ENCODE data around the gene UVSSA. TPM values are rescaled to one million over a fixed set of nuclear protein-coding genes. Genes with fewer than 3 reads are reported as not detected.

The UVSSA gene
- polyA plus RNA-seq, 1 of the 3 experiments (the other 2 are of a cell fraction): 14.9 TPM

- peaks cover 40% of the 10 kb centered on the region for H3K79me2 ChIP-seq (ENCODE audit: insufficient read depth)
- POLR2A ChIA-PET: interaction anchor here (1.2 kb wide), 1 partner anchor 24 kb away, joined by 3 read pairs; no protein-coding TSS in a partner anchor
Measured at GRCh38 chr4:1331591-1332353, 15.2 kb upstream of the UVSSA start.

More at GRCh38 chr4:1331591-1332353, 15.2 kb upstream of the UVSSA start:
- Histone ChIP-seq H3K4me3 (ENCODE audit: low read depth in 2 of 2, low read length in 1 of 2) (no peak overlapping the region), H3K27ac (ENCODE audit: low read depth in 2 of 2, low read length in 1 of 2) (no peak overlapping the region; a peak in 1 of 4 replicates), H3F3A (replicated peaks; ENCODE audit: insufficient read depth) (no peaks in the 10 kb centered on the region), H2AFZ (ENCODE audit: low read depth) (no peak overlapping the region), H4K20me1 (ENCODE audit: insufficient read depth) (no peaks in the 10 kb centered on the region), H3K36me3 (replicated peaks in 1 of 2; ENCODE audit: control insufficient read depth in 1 of 2, insufficient read depth in 2 of 2, low read length in 1 of 2) (peaks cover 9 to 46% of the 10 kb centered on the region in 2 experiments), H3K9me3 (no peaks in the 10 kb centered on the region), H3K9ac (no peak overlapping the region), H3K4me2 (no peak overlapping the region), H3K4me1 (ENCODE audit: control insufficient read depth in 1 of 2, insufficient read depth in 2 of 2, low read depth in 1 of 2, low read length in 1 of 2) (no peaks in the 10 kb centered on the region), H3K9me2 (no peaks in the 10 kb centered on the region), H3K27me3 (ENCODE audit: insufficient read depth) (no peaks in the 10 kb centered on the region)
- WGBS (ENCODE audit: low lambda C conversion rate): 92% methylated on average over 18 of the region's 21 CpGs
- no peak for TF ChIP-seq FOXJ3 (CRISPR knock-in tag; IDR thresholded peaks at IDR 0.05)
- no peak for TF ChIP-seq RXRA (IDR thresholded peaks at IDR 0.05; ENCODE audit: borderline replicate concordance, low read depth)
- no peak for TF ChIP-seq JUND (IDR thresholded peaks at IDR 0.05)
- TF ChIP-seq GATA2 (CRISPR knock-in tag; IDR thresholded peaks at IDR 0.05): no peak
- TF ChIP-seq NRF1 (IDR thresholded peaks at IDR 0.05; ENCODE audit: low read depth, low read length): no peak
- TF ChIP-seq, protein P1, sequence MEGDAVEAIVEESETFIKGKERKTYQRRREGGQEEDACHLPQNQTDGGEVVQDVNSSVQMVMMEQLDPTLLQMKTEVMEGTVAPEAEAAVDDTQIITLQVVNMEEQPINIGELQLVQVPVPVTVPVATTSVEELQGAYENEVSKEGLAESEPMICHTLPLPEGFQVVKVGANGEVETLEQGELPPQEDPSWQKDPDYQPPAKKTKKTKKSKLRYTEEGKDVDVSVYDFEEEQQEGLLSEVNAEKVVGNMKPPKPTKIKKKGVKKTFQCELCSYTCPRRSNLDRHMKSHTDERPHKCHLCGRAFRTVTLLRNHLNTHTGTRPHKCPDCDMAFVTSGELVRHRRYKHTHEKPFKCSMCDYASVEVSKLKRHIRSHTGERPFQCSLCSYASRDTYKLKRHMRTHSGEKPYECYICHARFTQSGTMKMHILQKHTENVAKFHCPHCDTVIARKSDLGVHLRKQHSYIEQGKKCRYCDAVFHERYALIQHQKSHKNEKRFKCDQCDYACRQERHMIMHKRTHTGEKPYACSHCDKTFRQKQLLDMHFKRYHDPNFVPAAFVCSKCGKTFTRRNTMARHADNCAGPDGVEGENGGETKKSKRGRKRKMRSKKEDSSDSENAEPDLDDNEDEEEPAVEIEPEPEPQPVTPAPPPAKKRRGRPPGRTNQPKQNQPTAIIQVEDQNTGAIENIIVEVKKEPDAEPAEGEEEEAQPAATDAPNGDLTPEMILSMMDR (IDR thresholded peaks at IDR 0.05): no peak
- TF ChIP-seq CHD2 (IDR thresholded peaks at IDR 0.05; ENCODE audit: low read length, partially characterized antibody): no peak
- TF ChIP-seq, protein P2, sequence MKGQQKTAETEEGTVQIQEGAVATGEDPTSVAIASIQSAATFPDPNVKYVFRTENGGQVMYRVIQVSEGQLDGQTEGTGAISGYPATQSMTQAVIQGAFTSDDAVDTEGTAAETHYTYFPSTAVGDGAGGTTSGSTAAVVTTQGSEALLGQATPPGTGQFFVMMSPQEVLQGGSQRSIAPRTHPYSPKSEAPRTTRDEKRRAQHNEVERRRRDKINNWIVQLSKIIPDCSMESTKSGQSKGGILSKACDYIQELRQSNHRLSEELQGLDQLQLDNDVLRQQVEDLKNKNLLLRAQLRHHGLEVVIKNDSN (IDR thresholded peaks at IDR 0.05; ENCODE audit: borderline replicate concordance, low read depth): no peak
- no peak for TF ChIP-seq ELF1 (IDR thresholded peaks at IDR 0.05)
- TF ChIP-seq, protein P3, sequence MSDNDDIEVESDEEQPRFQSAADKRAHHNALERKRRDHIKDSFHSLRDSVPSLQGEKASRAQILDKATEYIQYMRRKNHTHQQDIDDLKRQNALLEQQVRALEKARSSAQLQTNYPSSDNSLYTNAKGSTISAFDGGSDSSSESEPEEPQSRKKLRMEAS (IDR thresholded peaks at IDR 0.05; ENCODE audit: low read depth): no peak
- TF ChIP-seq, protein P4, sequence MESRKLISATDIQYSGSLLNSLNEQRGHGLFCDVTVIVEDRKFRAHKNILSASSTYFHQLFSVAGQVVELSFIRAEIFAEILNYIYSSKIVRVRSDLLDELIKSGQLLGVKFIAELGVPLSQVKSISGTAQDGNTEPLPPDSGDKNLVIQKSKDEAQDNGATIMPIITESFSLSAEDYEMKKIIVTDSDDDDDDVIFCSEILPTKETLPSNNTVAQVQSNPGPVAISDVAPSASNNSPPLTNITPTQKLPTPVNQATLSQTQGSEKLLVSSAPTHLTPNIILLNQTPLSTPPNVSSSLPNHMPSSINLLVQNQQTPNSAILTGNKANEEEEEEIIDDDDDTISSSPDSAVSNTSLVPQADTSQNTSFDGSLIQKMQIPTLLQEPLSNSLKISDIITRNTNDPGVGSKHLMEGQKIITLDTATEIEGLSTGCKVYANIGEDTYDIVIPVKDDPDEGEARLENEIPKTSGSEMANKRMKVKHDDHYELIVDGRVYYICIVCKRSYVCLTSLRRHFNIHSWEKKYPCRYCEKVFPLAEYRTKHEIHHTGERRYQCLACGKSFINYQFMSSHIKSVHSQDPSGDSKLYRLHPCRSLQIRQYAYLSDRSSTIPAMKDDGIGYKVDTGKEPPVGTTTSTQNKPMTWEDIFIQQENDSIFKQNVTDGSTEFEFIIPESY (IDR thresholded peaks at IDR 0.05; ENCODE audit: borderline replicate concordance, low read depth): no peak
- TF ChIP-seq MEF2A (IDR thresholded peaks at IDR 0.05; ENCODE audit: borderline replicate concordance, low read depth): no peak
- TF ChIP-seq EP300 (IDR thresholded peaks at IDR 0.05; ENCODE audit: borderline replicate concordance in 1 of 2, low read depth in 1 of 2, low read length in 1 of 2): no peak
- TF ChIP-seq TAF1 (IDR thresholded peaks at IDR 0.05; ENCODE audit: borderline replicate concordance, low read depth, low read length): no peak
- no peak for TF ChIP-seq EZH2phosphoT487 (IDR thresholded peaks at IDR 0.05; ENCODE audit: borderline replicate concordance, low read depth)
- TF ChIP-seq RFX5 (IDR thresholded peaks at IDR 0.05; ENCODE audit: low read length): no peak
- no peak for TF ChIP-seq TEAD4 (IDR thresholded peaks at IDR 0.05; ENCODE audit: borderline replicate concordance, insufficient read depth)
- TF ChIP-seq TCF12 (IDR thresholded peaks at IDR 0.05): no peak
- TF ChIP-seq, protein P5, sequence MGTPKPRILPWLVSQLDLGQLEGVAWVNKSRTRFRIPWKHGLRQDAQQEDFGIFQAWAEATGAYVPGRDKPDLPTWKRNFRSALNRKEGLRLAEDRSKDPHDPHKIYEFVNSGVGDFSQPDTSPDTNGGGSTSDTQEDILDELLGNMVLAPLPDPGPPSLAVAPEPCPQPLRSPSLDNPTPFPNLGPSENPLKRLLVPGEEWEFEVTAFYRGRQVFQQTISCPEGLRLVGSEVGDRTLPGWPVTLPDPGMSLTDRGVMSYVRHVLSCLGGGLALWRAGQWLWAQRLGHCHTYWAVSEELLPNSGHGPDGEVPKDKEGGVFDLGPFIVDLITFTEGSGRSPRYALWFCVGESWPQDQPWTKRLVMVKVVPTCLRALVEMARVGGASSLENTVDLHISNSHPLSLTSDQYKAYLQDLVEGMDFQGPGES (IDR thresholded peaks at IDR 0.05; ENCODE audit: low read depth, low read length): no peak
- no peak for TF ChIP-seq NFIC (IDR thresholded peaks at IDR 0.05; ENCODE audit: borderline replicate concordance)
- no peak for DNase-seq
- CTCF ChIA-PET: no interaction called here

Measured in SK-N-SH (cell line).